ENCODE measurements around the gene PLEK.

The PLEK gene

DNA sequence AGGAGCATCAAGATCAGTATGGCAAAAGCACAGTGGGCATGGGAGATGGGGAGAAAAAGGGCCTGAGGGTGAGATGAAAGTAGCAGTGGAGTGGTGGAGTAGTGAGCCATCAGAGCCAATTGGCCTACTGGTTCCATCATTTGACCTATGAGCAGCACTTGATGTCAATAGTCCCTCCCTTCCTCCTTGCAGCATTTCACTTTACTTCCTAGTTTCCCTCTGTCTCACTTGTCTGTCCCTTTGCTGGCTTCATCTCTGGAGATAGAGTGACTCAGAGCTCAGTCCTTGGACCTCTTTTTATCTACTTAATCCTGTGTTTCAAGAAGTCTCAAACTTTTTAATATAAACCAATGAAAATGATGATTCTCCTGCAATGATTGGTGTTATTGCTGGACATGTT, 69.9 kb downstream of the PLEK start:
- Histone ChIP-seq H3K36me3 (ENCODE audit: low read depth) (no peaks in the 10 kb centered on the region), H3K9me3 (ENCODE audit: severe bottlenecking) (peaks cover 3% of the 10 kb centered on the region), H3K4me1 (ENCODE audit: insufficient read depth, poor library complexity, severe bottlenecking) (no peaks in the 10 kb centered on the region), H3K4me3 (ENCODE audit: severe bottlenecking) (no peak overlapping the region), H3K27me3 (ENCODE audit: insufficient read depth, poor library complexity, severe bottlenecking) (no peaks in the 10 kb centered on the region), H3K27ac (ENCODE audit: poor library complexity, severe bottlenecking) (no peak overlapping the region)
- no peak for TF ChIP-seq CTCF (IDR thresholded peaks at IDR 0.05; ENCODE audit: poor library complexity, severe bottlenecking)
- ATAC-seq (ENCODE audit: low read depth) = no peak
- DNase-seq (ENCODE audit: low spot score) = no peak

DNA sequence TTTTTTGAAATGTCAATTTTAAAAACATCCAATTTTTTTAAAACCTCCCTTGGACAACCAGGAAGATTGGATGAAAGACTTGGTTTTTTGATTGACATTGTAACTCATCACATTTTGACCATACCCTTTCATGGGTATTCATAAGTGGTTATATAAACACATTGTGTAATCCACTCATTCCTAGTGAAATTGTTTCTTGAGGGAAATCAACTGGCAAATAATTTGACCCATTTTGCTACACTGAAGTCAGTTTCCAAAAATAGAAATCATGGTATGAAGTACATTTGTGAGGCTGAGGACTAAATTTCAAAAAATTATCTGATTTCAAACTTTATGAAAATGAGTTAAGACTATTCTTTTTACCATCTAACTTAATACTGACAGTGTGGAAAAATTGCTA, 70.5 kb downstream of the PLEK start:
- TF ChIP-seq CTCF (IDR thresholded peaks at IDR 0.05; ENCODE audit: poor library complexity, severe bottlenecking) = no peak
- no peak for DNase-seq (ENCODE audit: low spot score)
- ATAC-seq (ENCODE audit: low read depth) = no peak

GRCh38 chr2:68436270-68436669, 71.2 kb downstream of the PLEK start:
- H3K27ac ChIP-seq (ENCODE audit: poor library complexity, severe bottlenecking) = no peak overlapping the region
- H3K27me3 ChIP-seq (ENCODE audit: insufficient read depth, poor library complexity, severe bottlenecking) = no peaks in the 10 kb centered on the region
- peaks cover 3% of the 10 kb centered on the region for H3K9me3 ChIP-seq (ENCODE audit: severe bottlenecking)
- no peaks in the 10 kb centered on the region for H3K4me1 ChIP-seq (ENCODE audit: insufficient read depth, poor library complexity, severe bottlenecking)
- no peak for TF ChIP-seq CTCF (IDR thresholded peaks at IDR 0.05; ENCODE audit: poor library complexity, severe bottlenecking)
- no peaks in the 10 kb centered on the region for H3K36me3 ChIP-seq (ENCODE audit: low read depth)
- no peak overlapping the region for H3K4me3 ChIP-seq (ENCODE audit: severe bottlenecking)
- ATAC-seq (ENCODE audit: low read depth) = no peak
- no peak for DNase-seq (ENCODE audit: low spot score)

More for the DNA sequence above, 70.5 kb downstream of the PLEK start:
- Histone ChIP-seq H3K27me3 (ENCODE audit: insufficient read depth, poor library complexity, severe bottlenecking) (no peaks in the 10 kb centered on the region), H3K27ac (ENCODE audit: poor library complexity, severe bottlenecking) (no peak overlapping the region), H3K4me3 (ENCODE audit: severe bottlenecking) (no peak overlapping the region), H3K9me3 (ENCODE audit: severe bottlenecking) (peaks cover 3% of the 10 kb centered on the region), H3K4me1 (ENCODE audit: insufficient read depth, poor library complexity, severe bottlenecking) (no peaks in the 10 kb centered on the region), H3K36me3 (ENCODE audit: low read depth) (no peaks in the 10 kb centered on the region)

GRCh38 chr2:68438455-68439303, 73.6 kb downstream of the PLEK start:
- Histone ChIP-seq H3K4me3 (ENCODE audit: severe bottlenecking) (no peak overlapping the region), H3K27ac (ENCODE audit: poor library complexity, severe bottlenecking) (no peak overlapping the region), H3K36me3 (ENCODE audit: low read depth) (no peaks in the 10 kb centered on the region), H3K9me3 (ENCODE audit: severe bottlenecking) (peaks cover 3% of the 10 kb centered on the region), H3K4me1 (ENCODE audit: insufficient read depth, poor library complexity, severe bottlenecking) (no peaks in the 10 kb centered on the region), H3K27me3 (ENCODE audit: insufficient read depth, poor library complexity, severe bottlenecking) (no peaks in the 10 kb centered on the region)
- TF ChIP-seq CTCF (IDR thresholded peaks at IDR 0.05; ENCODE audit: poor library complexity, severe bottlenecking) = no peak
- DNase-seq (ENCODE audit: low spot score) (no peak), ATAC-seq (ENCODE audit: low read depth) (no peak)

All from RWPE2 (cell line).